Measurements from ENCODE around the gene INSC.

Gene INSC

DNA sequence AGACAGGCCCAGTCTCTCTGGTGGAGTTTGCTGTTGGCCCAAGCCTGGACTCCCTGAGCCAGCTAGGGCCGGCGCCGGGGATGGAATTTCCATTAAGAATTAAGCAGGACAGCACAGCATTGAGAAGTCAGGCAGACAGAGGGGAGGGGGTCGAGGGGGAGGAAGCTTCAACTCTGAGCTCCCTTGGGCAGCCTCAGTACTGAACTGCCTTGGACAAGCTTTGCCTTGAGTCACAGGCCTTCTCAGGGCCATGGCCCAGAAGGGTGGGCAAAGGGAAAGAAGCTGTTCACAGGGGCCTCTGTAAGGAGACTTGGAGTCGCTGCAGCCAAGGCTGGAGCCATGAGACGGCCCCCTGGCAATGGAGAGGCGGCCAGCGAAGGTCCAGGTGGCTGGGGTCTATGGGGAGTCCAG, 2.6 kb upstream of the INSC start:
- Histone ChIP-seq H3K4me2 (ENCODE audit: low read length) (no peak overlapping the region), H3K27me3 (ENCODE audit: control insufficient read depth, insufficient read depth, low read length) (no peaks in the 10 kb centered on the region), H3K4me1 (ENCODE audit: control insufficient read depth, insufficient read depth, low read length) (peaks cover 45% of the 10 kb centered on the region), H3K9ac (ENCODE audit: low read depth, low read length) (no peak overlapping the region), H3K9me3 (replicated peaks; ENCODE audit: low read length) (no peaks in the 10 kb centered on the region), H3K4me3 (ENCODE audit: low read length) (no peak overlapping the region), H3K36me3 (ENCODE audit: insufficient read depth, low read length) (no peaks in the 10 kb centered on the region)

- Histone ChIP-seq H3K9me3 (replicated peaks; ENCODE audit: low read length) (no peaks in the 10 kb centered on the region), H3K9ac (ENCODE audit: low read depth, low read length) (no peak overlapping the region), H3K4me3 (ENCODE audit: low read length) (no peak overlapping the region)
Observed at GRCh38 chr11:15113381-15113780, 1.3 kb upstream of the INSC start.

DNA sequence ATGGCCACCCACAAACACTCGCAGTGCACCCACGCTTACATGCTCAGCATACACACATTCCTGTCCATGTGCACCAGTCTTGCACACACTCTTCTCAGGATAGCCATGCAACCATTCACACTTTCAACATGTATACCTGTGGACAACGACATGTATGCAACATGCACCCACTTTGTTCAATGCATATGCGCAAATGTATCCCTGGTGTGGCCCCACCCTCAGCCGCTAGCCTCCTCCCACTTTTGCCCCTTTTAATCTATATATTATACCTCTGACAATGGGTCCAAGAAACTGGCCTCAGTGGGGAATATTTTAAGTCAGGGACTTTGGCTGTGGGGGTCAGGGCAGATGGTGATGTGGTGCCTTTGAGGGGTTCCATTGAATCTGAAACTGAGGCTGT, 963 bp downstream of the INSC start:
- Histone ChIP-seq H3K9me3 (replicated peaks; ENCODE audit: low read length) (no peaks in the 10 kb centered on the region), H3K4me1 (ENCODE audit: control insufficient read depth, insufficient read depth, low read length) (peaks cover 58% of the 10 kb centered on the region), H3K36me3 (ENCODE audit: insufficient read depth, low read length) (no peaks in the 10 kb centered on the region), H3K4me2 (ENCODE audit: low read length) (peak overlapping the region; percentile 77), H3K4me3 (ENCODE audit: low read length) (peak overlapping the region; percentile 60), H3K9ac (ENCODE audit: low read depth, low read length) (no peak overlapping the region), H3K27me3 (ENCODE audit: control insufficient read depth, insufficient read depth, low read length) (no peaks in the 10 kb centered on the region)

More at GRCh38 chr11:15113381-15113780, 1.3 kb upstream of the INSC start:
- Histone ChIP-seq H3K4me2 (ENCODE audit: low read length) (no peak overlapping the region), H3K36me3 (ENCODE audit: insufficient read depth, low read length) (no peaks in the 10 kb centered on the region), H3K4me1 (ENCODE audit: control insufficient read depth, insufficient read depth, low read length) (peaks cover 38% of the 10 kb centered on the region), H3K27me3 (ENCODE audit: control insufficient read depth, insufficient read depth, low read length) (no peaks in the 10 kb centered on the region)

GRCh38 chr11:15117751-15118150, 3.0 kb downstream of the INSC start:
- Histone ChIP-seq H3K9ac (ENCODE audit: low read depth, low read length) (no peak overlapping the region), H3K27me3 (ENCODE audit: control insufficient read depth, insufficient read depth, low read length) (no peaks in the 10 kb centered on the region), H3K4me3 (ENCODE audit: low read length) (no peak overlapping the region), H3K9me3 (replicated peaks; ENCODE audit: low read length) (no peaks in the 10 kb centered on the region), H3K4me2 (ENCODE audit: low read length) (no peak overlapping the region), H3K4me1 (ENCODE audit: control insufficient read depth, insufficient read depth, low read length) (peaks cover 64% of the 10 kb centered on the region), H3K36me3 (ENCODE audit: insufficient read depth, low read length) (no peaks in the 10 kb centered on the region)

GRCh38 chr11:15118431-15118830, 3.7 kb downstream of the INSC start:
- H3K9ac ChIP-seq (ENCODE audit: low read depth, low read length) = no peak overlapping the region
- H3K9me3 ChIP-seq (replicated peaks; ENCODE audit: low read length) = no peaks in the 10 kb centered on the region
- H3K4me1 ChIP-seq (ENCODE audit: control insufficient read depth, insufficient read depth, low read length) = peaks cover 64% of the 10 kb centered on the region
- no peaks in the 10 kb centered on the region for H3K27me3 ChIP-seq (ENCODE audit: control insufficient read depth, insufficient read depth, low read length)
- no peak overlapping the region for H3K4me3 ChIP-seq (ENCODE audit: low read length)
- H3K4me2 ChIP-seq (ENCODE audit: low read length) = no peak overlapping the region
- H3K36me3 ChIP-seq (ENCODE audit: insufficient read depth, low read length) = no peaks in the 10 kb centered on the region

- Histone ChIP-seq H3K4me2 (ENCODE audit: low read length) (peak overlapping the region; percentile 17), H3K4me1 (ENCODE audit: control insufficient read depth, insufficient read depth, low read length) (peaks cover 65% of the 10 kb centered on the region), H3K9me3 (replicated peaks; ENCODE audit: low read length) (no peaks in the 10 kb centered on the region), H3K4me3 (ENCODE audit: low read length) (no peak overlapping the region), H3K9ac (ENCODE audit: low read depth, low read length) (no peak overlapping the region), H3K36me3 (ENCODE audit: insufficient read depth, low read length) (no peaks in the 10 kb centered on the region), H3K27me3 (ENCODE audit: control insufficient read depth, insufficient read depth, low read length) (no peaks in the 10 kb centered on the region)
Observed at GRCh38 chr11:15119352-15119751, 4.6 kb downstream of the INSC start.

DNA sequence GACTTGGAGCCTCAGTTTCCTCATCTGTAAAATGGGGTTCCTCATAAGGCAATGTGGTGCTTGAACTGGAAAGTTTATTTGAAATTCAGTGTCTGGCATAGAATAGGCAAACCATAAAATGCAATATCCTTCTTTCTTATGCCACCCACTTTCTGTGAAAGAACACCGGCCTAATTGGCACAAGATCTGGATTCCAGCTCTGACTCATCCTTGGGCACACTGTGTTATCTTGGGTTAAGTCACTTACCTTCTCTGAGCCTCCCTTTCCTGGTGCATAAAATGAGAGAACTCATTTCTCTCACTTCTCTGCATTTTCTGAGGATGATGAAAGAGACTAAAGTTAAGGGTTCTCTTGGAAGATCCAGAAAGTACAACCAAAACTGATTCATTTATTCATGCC, 5.1 kb downstream of the INSC start:
- H3K4me3 ChIP-seq (ENCODE audit: low read length) = no peak overlapping the region
- H3K36me3 ChIP-seq (ENCODE audit: insufficient read depth, low read length) = no peaks in the 10 kb centered on the region
- H3K9ac ChIP-seq (ENCODE audit: low read depth, low read length) = no peak overlapping the region
- no peaks in the 10 kb centered on the region for H3K9me3 ChIP-seq (replicated peaks; ENCODE audit: low read length)
- H3K4me2 ChIP-seq (ENCODE audit: low read length) = peak overlapping the region; percentile 17
- no peaks in the 10 kb centered on the region for H3K27me3 ChIP-seq (ENCODE audit: control insufficient read depth, insufficient read depth, low read length)
- peaks cover 67% of the 10 kb centered on the region for H3K4me1 ChIP-seq (ENCODE audit: control insufficient read depth, insufficient read depth, low read length)

GRCh38 chr11:15123849-15124248, 9.1 kb downstream of the INSC start:
- Histone ChIP-seq H3K27me3 (ENCODE audit: control insufficient read depth, insufficient read depth, low read length) (no peaks in the 10 kb centered on the region), H3K36me3 (ENCODE audit: insufficient read depth, low read length) (no peaks in the 10 kb centered on the region), H3K4me1 (ENCODE audit: control insufficient read depth, insufficient read depth, low read length) (peaks cover 84% of the 10 kb centered on the region), H3K4me2 (ENCODE audit: low read length) (peak overlapping the region; percentile 86), H3K9me3 (replicated peaks; ENCODE audit: low read length) (no peaks in the 10 kb centered on the region), H3K9ac (ENCODE audit: low read depth, low read length) (peak overlapping the region; percentile 66), H3K4me3 (ENCODE audit: low read length) (peak overlapping the region; percentile 61)

DNA sequence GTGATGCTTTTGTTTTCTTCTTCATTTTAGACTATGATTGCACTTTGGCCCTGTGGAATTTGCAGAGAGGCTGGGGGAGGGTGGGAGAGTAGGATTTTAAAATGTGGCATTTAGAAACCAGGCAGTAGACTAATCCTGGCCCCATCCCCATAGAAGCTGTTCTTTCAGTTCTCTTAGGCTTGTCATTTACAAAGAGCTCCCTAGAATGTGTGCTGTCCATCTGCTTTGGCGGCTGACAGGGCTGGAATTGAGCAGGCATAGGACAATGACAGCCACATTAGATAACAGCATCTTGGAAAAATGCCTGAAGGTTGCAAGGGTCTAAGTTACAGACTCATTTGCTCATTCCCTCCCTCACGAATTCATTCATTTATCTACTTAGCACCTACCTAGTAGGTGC, 9.8 kb downstream of the INSC start:
- peak overlapping the region; percentile 66 for H3K9ac ChIP-seq (ENCODE audit: low read depth, low read length)
- peak overlapping the region; percentile 86 for H3K4me2 ChIP-seq (ENCODE audit: low read length)
- H3K9me3 ChIP-seq (replicated peaks; ENCODE audit: low read length) = no peaks in the 10 kb centered on the region
- peak overlapping the region; percentile 61 for H3K4me3 ChIP-seq (ENCODE audit: low read length)
- no peaks in the 10 kb centered on the region for H3K27me3 ChIP-seq (ENCODE audit: control insufficient read depth, insufficient read depth, low read length)
- no peaks in the 10 kb centered on the region for H3K36me3 ChIP-seq (ENCODE audit: insufficient read depth, low read length)
- H3K4me1 ChIP-seq (ENCODE audit: control insufficient read depth, insufficient read depth, low read length) = peaks cover 84% of the 10 kb centered on the region

GRCh38 chr11:15127341-15127740, 12.6 kb downstream of the INSC start:
- Histone ChIP-seq H3K9ac (ENCODE audit: low read depth, low read length) (peak overlapping the region; percentile 19), H3K4me1 (ENCODE audit: control insufficient read depth, insufficient read depth, low read length) (peaks cover 86% of the 10 kb centered on the region), H3K4me3 (ENCODE audit: low read length) (peak overlapping the region; percentile 8), H3K27me3 (ENCODE audit: control insufficient read depth, insufficient read depth, low read length) (no peaks in the 10 kb centered on the region), H3K4me2 (ENCODE audit: low read length) (peak overlapping the region; percentile 40), H3K36me3 (ENCODE audit: insufficient read depth, low read length) (no peaks in the 10 kb centered on the region), H3K9me3 (replicated peaks; ENCODE audit: low read length) (no peaks in the 10 kb centered on the region)

GRCh38 chr11:15128621-15129020, 13.9 kb downstream of the INSC start:
- Histone ChIP-seq H3K9me3 (replicated peaks; ENCODE audit: low read length) (no peaks in the 10 kb centered on the region), H3K36me3 (ENCODE audit: insufficient read depth, low read length) (no peaks in the 10 kb centered on the region), H3K4me2 (ENCODE audit: low read length) (peak overlapping the region; percentile 12), H3K4me1 (ENCODE audit: control insufficient read depth, insufficient read depth, low read length) (peaks cover 74% of the 10 kb centered on the region), H3K4me3 (ENCODE audit: low read length) (no peak overlapping the region), H3K27me3 (ENCODE audit: control insufficient read depth, insufficient read depth, low read length) (no peaks in the 10 kb centered on the region), H3K9ac (ENCODE audit: low read depth, low read length) (peak overlapping the region; percentile 9)

DNA sequence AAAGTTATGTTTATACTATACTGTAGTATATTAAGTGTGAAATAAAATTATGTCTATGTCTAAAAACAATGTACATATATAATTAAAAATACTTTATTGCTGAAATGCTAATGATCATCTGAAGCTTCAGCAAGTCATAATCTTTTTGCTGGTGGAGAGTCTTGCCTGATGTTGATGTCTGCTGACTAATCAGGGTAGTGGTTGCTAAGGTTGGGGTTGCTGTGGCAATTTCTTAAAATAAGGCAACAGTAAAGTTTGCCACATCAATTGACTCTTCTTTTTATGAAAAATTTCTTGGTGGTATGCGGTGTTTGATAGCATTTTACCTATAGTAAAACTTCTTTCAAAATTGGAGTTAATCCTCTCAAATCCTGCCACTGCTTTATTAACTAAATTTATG, 21.4 kb downstream of the INSC start:
- no peaks in the 10 kb centered on the region for H3K36me3 ChIP-seq (ENCODE audit: insufficient read depth, low read length)
- H3K9ac ChIP-seq (ENCODE audit: low read depth, low read length) = no peak overlapping the region
- H3K4me2 ChIP-seq (ENCODE audit: low read length) = no peak overlapping the region
- H3K4me1 ChIP-seq (ENCODE audit: control insufficient read depth, insufficient read depth, low read length) = peaks cover 3% of the 10 kb centered on the region
- H3K9me3 ChIP-seq (replicated peaks; ENCODE audit: low read length) = no peaks in the 10 kb centered on the region
- no peak overlapping the region for H3K4me3 ChIP-seq (ENCODE audit: low read length)
- no peaks in the 10 kb centered on the region for H3K27me3 ChIP-seq (ENCODE audit: control insufficient read depth, insufficient read depth, low read length)
